Adipose tissue (tissue), 3 donors: ENCODE data around the gene AXIN2. TPM values are rescaled to one million over a fixed set of nuclear protein-coding genes. Genes with fewer than 3 reads are reported as not detected.

ENCODE experiments used
- H3K27ac ChIP-seq: one replicate; pipeline ENCODE4 v1.5.1; 2013; ENCODE audit warnings: low read depth, low read length
- WGBS, 3 donors: extraction: QIAGEN DNeasy Blood & Tissue Kit; methylation state at CpG; one replicate each; pipeline ENCODE4 v1.1.7; 2013; 5-methylcytosine and 5-hydroxymethylcytosine counted together
- polyA plus RNA-seq, 3 donors: library from polyadenylated mRNA; stranded (reverse); fragments of 200-250 nt; gene quantifications; one replicate each; pipeline ENCODE4 v1.2.3, GENCODE V29; 2013
- donor health status: healthy with polysubstance abuse.
- donor health status: Bipolar disorder and iron deficiency.
- donor health status: healthy.

Gene AXIN2, protein sequence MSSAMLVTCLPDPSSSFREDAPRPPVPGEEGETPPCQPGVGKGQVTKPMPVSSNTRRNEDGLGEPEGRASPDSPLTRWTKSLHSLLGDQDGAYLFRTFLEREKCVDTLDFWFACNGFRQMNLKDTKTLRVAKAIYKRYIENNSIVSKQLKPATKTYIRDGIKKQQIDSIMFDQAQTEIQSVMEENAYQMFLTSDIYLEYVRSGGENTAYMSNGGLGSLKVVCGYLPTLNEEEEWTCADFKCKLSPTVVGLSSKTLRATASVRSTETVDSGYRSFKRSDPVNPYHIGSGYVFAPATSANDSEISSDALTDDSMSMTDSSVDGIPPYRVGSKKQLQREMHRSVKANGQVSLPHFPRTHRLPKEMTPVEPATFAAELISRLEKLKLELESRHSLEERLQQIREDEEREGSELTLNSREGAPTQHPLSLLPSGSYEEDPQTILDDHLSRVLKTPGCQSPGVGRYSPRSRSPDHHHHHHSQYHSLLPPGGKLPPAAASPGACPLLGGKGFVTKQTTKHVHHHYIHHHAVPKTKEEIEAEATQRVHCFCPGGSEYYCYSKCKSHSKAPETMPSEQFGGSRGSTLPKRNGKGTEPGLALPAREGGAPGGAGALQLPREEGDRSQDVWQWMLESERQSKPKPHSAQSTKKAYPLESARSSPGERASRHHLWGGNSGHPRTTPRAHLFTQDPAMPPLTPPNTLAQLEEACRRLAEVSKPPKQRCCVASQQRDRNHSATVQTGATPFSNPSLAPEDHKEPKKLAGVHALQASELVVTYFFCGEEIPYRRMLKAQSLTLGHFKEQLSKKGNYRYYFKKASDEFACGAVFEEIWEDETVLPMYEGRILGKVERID
- polyA plus RNA-seq: 1 to 10 TPM; 2.2 to 7.5 (median 6.9) TPM

- peak within 1 kb of the TSS; percentile 86 for H3K27ac ChIP-seq
- WGBS, 3 donors: 0 to 3% (median 2%) methylated on average over 55 to 62 of the region's 65 CpGs
These were observed at the start of gene AXIN2 for GRCh38 chr17:65561452-65562205. AXIN2 (minus strand) TSS chr17:65561648; CDS start chr17:65558620, 3,028 bp downstream.

DNA sequence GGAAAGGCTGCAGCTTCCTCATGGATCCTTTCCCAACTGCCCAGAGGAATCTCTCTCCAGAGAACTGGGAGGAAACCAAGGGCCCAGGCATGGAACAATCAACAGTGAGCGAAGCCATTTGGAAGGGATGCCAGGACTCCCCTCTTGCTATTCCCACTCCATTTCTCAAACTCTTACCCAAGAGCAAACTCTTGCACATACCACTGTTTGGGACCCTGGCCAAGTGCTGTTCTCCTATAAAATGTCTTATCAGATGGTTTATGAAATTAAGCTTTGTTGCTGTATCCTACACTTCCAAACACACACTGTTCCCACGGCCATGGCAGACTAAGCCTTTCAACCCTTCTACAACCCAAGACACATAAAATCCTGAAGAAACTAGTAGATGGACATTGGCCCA lies 48.3 kb upstream of the AXIN2 start:
- WGBS, 3 donors: 59 to 88% (median 81%) methylated on average over 2 of the region's 2 CpGs
- no peak overlapping the region for H3K27ac ChIP-seq

GRCh38 chr17:65609286-65609685 lies 47.8 kb upstream of the AXIN2 start:
- 61 to 87% (median 68%) methylated on average over 2 of the region's 2 CpGs for WGBS, 3 donors
- no peak overlapping the region for H3K27ac ChIP-seq

DNA sequence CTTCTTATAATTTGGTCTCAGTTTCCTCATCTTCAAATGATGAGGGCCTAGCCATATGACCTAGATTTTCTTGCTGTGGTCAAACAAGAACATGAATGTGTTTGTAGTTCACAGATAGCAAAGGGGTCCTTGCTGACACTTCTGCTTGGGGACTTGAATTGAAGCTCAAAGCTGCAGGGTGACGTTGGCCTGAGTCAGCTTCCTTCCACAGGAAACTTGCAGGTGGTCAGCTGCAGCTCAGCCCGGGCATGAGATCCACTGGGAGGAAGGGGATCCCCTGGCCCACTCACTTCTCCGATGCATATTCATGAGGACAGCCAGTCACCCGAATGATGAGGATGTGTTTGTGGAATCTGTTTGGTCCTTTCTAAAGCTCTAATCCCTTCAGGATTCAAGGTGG lies 42.6 kb upstream of the AXIN2 start:
- no peak overlapping the region for H3K27ac ChIP-seq
- WGBS, 3 donors: 47 to 69% (median 48%) methylated on average over 4 of the region's 4 CpGs

DNA sequence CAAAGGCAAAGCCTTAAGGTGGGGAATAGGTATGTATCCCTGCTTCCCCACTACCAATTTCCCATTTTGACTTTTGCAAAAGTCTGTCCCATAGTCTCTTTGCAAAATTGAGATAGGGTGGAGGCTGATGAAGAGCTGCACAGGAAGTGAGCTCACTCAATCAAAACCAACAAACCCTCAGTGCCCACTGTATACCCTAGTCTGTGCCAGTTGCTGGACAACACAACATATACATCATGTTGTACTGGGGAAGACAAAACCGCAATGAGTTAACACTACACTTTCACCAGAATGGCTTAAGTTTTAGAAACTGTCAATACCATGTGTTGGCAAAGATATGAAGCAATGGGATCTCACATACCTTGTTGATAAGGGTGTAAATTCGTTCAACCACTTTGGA lies 40.4 kb upstream of the AXIN2 start:
- WGBS, 3 donors: 61 to 89% (median 82%) methylated on average over 2 of the region's 2 CpGs
- no peak overlapping the region for H3K27ac ChIP-seq

DNA sequence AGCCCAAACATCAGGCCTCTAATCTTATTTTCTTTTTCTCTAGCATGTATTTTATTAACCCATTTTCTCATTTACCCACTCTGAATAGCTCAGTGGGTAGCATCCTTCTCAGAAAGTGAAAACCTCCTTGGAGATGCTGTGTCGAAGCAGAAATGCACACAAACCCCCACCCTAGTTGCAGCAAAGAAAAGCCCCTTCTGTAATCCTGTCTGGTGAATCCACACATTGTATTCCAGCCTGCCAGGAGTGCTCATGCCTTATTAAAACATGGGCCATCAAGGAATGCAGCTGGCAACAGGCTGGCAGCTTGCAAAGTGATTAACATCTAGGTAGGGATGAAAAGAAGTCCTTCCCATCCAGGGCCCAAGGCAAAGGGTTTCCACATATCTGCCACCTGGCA lies 39.7 kb upstream of the AXIN2 start:
- H3K27ac ChIP-seq: no peak overlapping the region
- 88 to 100% (median 97%) methylated on average over 1 of the region's 1 CpG for WGBS, 3 donors

DNA sequence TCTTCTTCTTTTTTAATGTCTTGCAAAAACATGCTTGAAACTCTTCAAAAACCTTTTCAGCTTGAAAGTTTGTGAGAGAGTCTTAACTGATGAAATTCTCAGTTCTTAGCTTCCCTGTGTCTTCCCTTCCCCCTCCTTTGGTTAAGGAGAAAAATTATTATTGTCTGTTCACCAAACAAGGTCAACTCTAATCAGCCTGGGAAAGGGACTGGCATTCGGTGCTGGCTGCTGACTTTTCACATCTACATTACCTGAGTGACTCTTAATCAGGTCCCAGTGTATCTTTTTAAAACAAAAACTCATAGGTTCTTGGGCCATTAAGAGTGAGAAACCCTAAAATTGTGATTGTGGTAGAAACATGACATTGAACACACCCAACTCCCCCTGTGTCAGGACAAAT lies 39.1 kb upstream of the AXIN2 start:
- no peak overlapping the region for H3K27ac ChIP-seq
- 15 to 57% (median 26%) methylated on average over 1 of the region's 1 CpG for WGBS, 3 donors

DNA sequence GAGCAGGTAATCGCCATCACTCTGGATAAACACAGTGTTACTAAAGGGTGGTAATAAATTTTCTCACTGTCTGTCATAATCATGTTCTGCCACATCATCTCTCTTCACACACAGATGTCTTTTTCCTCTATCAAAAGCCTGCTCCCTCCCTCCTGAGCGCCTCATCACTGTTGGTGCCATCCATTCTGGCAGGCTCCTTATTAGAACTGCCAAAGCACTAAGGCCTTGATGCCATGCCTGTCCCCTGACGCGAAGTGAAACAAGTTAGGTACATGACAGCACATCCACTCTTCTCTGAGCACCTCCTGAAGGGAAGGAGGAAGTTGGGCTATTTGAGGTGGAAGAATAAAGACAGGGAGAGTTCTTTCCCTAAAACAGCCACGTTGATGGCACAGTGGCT lies 38.2 kb upstream of the AXIN2 start:
- no peak overlapping the region for H3K27ac ChIP-seq
- WGBS, 3 donors: 83 to 85% (median 83%) methylated on average over 5 of the region's 5 CpGs

DNA sequence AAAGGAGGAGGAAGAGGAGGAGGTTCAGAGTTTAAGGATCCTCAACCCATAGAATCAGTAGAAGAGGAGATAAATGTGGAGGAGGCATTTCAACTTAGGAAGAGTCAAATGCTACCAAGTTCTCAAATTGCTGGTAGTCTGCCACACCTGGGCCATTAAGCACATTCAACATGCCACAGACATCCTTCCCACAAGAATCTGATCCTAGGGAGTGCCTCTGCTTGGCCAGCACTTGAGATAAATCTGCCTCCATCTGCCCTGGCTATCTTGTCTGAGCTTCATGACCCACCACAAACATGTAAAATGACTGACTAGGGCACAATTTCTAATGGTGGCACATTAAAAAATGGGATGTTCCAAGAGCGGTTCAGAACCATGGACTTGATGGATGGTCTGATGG lies 37.3 kb upstream of the AXIN2 start:
- 96 to 100% (median 96%) methylated on average over 1 of the region's 1 CpG for WGBS, 3 donors
- no peak overlapping the region for H3K27ac ChIP-seq

- 77 to 81% (median 80%) methylated on average over 4 of the region's 4 CpGs for WGBS, 3 donors
- no peak overlapping the region for H3K27ac ChIP-seq
These were observed 33.7 kb upstream of the AXIN2 start for GRCh38 chr17:65595071-65595656.

- 22 to 68% (median 31%) methylated on average over 18 of the region's 18 CpGs for WGBS, 3 donors
These were observed 32.7 kb upstream of the AXIN2 start for GRCh38 chr17:65593855-65594845.

DNA sequence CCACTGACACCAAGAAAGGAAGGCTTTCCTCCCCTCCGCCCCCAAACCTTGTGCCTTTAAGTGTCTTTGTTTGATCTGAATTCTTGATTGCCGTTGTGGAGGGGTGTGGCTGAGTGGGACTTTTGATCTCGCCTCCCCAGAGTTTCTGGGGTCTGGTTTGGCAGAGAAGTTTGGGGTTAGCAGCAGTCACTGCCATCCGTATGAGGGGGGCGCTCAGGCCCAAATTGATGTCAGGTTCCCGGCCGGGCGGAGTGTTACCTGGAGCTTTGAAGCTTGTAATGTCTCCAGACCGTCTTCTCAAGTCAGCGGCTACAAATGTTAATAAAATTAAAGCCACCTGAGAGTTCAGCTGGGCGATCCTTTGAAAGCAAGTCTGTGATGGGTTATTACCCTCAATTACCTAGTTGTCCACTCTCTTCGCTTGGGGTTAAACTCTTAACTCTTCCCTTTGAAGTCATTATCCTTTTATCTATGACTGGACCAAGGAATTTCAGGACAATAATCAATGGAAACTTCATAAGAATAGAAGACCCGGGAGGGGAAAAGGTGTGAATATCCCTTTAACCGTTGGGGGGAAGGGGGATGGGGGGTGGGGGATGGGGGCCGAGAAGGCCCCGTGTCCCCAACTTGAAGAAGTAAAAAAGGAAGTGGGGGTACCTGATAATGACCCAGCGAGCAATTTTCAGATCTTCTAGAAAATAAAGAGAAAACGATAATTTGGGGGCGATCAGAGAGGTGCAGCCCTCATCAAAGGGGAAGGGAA lies 31.8 kb upstream of the AXIN2 start:
- no peak overlapping the region for H3K27ac ChIP-seq
- WGBS, 3 donors: 70 to 81% (median 73%) methylated on average over 19 of the region's 19 CpGs

More at GRCh38 chr17:65593855-65594845, 32.7 kb upstream of the AXIN2 start:
- H3K27ac ChIP-seq: no peak overlapping the region

- 91 to 96% (median 94%) methylated on average over 7 of the region's 7 CpGs for WGBS, 3 donors
- no peak overlapping the region for H3K27ac ChIP-seq
These were observed 30.9 kb upstream of the AXIN2 start for GRCh38 chr17:65592125-65592965.

GRCh38 chr17:65589321-65589720 lies 27.9 kb upstream of the AXIN2 start:
- H3K27ac ChIP-seq: no peak overlapping the region
- 75 to 93% (median 84%) methylated on average over 5 of the region's 5 CpGs for WGBS, 3 donors

DNA sequence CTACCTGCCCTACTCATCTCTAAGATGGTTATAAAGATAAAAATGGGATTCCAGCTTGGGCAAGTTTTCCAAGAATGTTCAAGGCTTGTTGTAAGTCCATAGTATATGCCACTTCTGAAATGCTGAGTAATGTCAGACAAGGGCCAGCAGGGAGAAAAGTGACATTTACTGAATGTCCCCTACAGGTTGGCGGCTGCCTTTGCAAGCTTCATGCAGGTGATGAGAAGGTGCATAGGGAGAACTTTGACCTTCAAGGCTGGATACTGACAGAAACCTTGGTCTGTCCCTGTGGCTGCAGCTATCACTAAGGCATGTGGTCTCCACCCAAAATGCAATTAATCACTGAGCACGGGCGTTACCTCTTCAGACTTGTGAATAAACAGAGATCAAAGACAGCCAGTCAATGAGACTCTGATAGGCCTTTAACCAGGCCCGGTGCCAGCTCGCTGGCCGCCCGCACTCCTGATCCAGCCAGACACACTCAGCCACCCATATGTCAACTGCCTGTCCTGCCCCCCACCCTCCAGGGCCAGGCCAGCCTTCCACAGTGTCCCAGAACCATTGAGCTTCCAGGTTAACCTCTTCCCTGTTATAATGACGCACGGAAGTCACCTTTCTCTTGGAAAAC lies 26.8 kb upstream of the AXIN2 start:
- WGBS, 3 donors: 47 to 77% (median 76%) methylated on average over 9 of the region's 9 CpGs
- no peak overlapping the region for H3K27ac ChIP-seq
